SK-N-DZ (cell line): ENCODE measurements around the gene PDE7B.
A peak's percentile ranks its signal among the peaks of the same experiment; 100 is the strongest.

Experiments used
- DNase-seq: peaks from one replicate; pipeline ENCODE4 v3.0.0-alpha.2; 2015; ENCODE audit warnings: low spot score

The PDE7B gene

GRCh38 chr6:135935941-135936601 lies 84.6 kb downstream of the PDE7B start:
- no peak for DNase-seq

- no peak for DNase-seq
Measured at GRCh38 chr6:135936606-135937005, 85.1 kb downstream of the PDE7B start.

GRCh38 chr6:135937106-135937505 lies 85.6 kb downstream of the PDE7B start:
- DNase-seq: no peak

- DNase-seq: peak; percentile 49
Measured at GRCh38 chr6:135938576-135939207, 87.2 kb downstream of the PDE7B start.

GRCh38 chr6:135939208-135939591 lies 87.7 kb downstream of the PDE7B start:
- no peak for DNase-seq

- DNase-seq: no peak
Measured at GRCh38 chr6:135940616-135941167, 89.2 kb downstream of the PDE7B start.

- no peak for DNase-seq
Measured at GRCh38 chr6:135941275-135942025, 89.9 kb downstream of the PDE7B start.

- no peak for DNase-seq
Measured at GRCh38 chr6:135944120-135944519, 92.6 kb downstream of the PDE7B start.

- no peak for DNase-seq
Measured at GRCh38 chr6:135946674-135947073, 95.2 kb downstream of the PDE7B start.

- no peak for DNase-seq
Measured at GRCh38 chr6:135950669-135951068, 99.2 kb downstream of the PDE7B start.

GRCh38 chr6:135951169-135951568 lies 99.7 kb downstream of the PDE7B start:
- no peak for DNase-seq

- no peak for DNase-seq
Measured at GRCh38 chr6:135953818-135954217, 102.3 kb downstream of the PDE7B start.

GRCh38 chr6:135955099-135955498 lies 103.6 kb downstream of the PDE7B start:
- DNase-seq: no peak

GRCh38 chr6:135962731-135963130 lies 111.2 kb downstream of the PDE7B start:
- no peak for DNase-seq

GRCh38 chr6:135970750-135971149 lies 119.2 kb downstream of the PDE7B start:
- no peak for DNase-seq

- DNase-seq: no peak
Measured at GRCh38 chr6:135971351-135971750, 119.8 kb downstream of the PDE7B start.

- DNase-seq: no peak
Measured at GRCh38 chr6:135972150-135972549, 120.6 kb downstream of the PDE7B start.

GRCh38 chr6:135972586-135972985 lies 121.1 kb downstream of the PDE7B start:
- no peak for DNase-seq

- DNase-seq: no peak
Measured at GRCh38 chr6:135974426-135974825, 122.9 kb downstream of the PDE7B start.

- DNase-seq: no peak
Measured at GRCh38 chr6:135976585-135976984, 125.1 kb downstream of the PDE7B start.

- DNase-seq: no peak
Measured at GRCh38 chr6:135983093-135983492, 131.6 kb downstream of the PDE7B start.

- no peak for DNase-seq
Measured at GRCh38 chr6:135983718-135984343, 132.3 kb downstream of the PDE7B start.
